Activated CD8-positive, alpha-beta memory T cell treated with anti-CD3 and anti-CD28 coated beads for 1 hour (primary cell): ENCODE measurements around the gene HSPA6.
A peak's percentile ranks its signal among the peaks of the same experiment; 100 is the strongest.
"Not testable (repeated sequence)": the region's sequence is repeated elsewhere in the genome, so short reads cannot be mapped to it uniquely, and the experiment has no call there.

Experiments used
- DNase-seq, 2 donors: peaks; one replicate each; pipeline ENCODE4 v3.0.0-alpha.2; 2020; ENCODE audit warnings: low read depth in 1 of 2; ENCODE audit errors: extremely low read depth in 1 of 2

Gene HSPA6

GRCh38 chr1:161531986-161532643, 7.8 kb downstream of the HSPA6 start:
- DNase-seq: no peak

DNA sequence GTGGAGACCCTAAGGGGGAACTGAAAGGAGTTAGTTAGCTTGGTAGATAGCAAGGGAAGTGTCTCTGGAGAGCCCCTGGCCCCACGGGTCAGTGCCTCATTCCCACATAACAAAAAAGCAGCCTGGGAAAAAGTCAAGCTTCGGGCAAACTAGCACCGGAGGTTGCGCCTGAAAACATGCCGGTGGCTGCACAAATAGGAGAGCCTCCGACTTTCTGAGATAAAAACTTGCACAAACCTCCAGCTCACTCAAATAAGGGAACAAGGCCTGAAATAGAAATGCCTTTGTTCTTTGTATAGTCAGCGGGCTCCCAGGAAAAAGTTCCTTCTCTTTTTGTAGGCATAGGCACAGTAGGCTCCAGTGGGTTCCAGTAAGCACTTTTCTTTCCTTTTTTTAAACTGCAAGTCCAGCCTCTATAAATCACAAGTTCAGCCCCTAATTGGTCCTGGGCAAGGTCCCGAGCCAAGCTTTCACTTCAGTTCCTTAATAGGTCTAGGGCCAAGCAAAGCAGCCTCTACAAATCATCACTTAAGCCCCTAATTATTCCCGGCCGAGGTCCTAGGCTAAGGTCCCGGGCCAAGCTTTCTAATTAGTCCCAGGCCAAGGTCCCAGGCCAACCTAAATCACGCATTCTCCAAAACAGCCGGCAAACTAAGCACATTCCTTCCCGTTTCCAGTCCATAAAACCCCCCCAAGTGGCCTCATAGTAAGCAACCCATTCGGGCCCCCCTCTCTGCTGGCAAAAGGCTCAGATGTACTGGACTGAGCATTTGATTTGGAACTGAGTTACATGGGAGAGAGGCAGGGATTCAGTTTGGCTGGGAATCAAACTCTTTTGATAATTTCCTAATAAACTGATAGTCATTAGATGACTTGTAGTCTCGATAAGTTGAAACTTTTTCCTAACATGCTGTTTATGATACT, 8.6 kb downstream of the HSPA6 start:
- not testable (repeated sequence) for DNase-seq

DNA sequence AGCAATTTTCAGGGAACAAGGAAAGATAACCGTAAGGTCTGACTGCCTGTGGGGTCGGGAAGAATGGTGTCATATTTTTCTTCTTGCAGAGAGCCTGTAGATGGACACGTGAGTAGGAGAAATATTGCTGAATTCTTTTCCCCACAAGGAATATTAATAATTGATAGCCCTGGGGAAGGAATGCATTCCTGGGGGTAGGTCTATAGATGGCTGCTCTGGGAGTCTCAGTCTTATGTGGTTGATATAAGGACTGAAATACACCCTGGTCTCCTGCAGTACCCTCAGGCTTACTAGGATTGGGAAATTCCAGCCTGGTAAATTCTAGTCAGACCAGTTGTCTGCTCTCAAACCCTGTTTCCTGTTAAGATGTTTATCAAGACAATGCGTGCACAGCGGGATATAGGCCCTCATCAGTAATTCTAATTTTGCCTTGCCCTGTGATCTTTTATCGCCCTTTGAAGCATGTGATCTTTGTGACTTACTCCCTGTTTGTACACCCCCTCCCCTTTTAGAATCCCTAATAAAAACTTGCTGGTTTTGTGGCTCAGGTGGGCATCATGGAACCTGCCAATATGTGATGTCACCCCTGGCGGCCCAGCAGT, 12.8 kb downstream of the HSPA6 start:
- not testable (repeated sequence) for DNase-seq

GRCh38 chr1:161538925-161539479, 14.7 kb downstream of the HSPA6 start:
- not testable (repeated sequence) for DNase-seq

GRCh38 chr1:161539731-161540569, 15.6 kb downstream of the HSPA6 start:
- DNase-seq: peak; percentile 70 to 82

- DNase-seq: not testable (repeated sequence)
Observed at GRCh38 chr1:161540570-161540960, 16.2 kb downstream of the HSPA6 start.

DNA sequence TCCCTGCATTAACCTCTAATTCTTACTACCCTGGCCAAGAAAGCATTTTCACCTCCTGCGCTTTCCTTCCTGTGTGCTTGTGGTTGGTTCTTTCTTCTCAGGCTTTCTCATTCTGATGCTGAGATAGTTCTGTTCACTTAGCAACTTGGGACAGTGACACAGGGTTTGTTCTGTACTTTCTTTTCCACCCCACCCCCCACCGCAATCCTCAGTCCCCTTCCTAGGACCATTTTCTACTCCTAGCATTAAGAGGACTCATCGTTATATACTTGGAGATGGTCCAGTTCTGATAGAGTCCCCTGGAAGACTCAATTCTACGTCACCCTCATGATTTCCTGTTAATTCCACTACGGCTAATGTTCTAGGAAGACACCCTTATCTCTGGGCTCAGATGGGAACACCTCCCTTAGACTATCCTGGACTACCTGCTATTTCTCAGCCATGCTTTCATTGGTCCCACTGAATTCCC, 17.8 kb downstream of the HSPA6 start:
- DNase-seq: not testable (repeated sequence)

DNA sequence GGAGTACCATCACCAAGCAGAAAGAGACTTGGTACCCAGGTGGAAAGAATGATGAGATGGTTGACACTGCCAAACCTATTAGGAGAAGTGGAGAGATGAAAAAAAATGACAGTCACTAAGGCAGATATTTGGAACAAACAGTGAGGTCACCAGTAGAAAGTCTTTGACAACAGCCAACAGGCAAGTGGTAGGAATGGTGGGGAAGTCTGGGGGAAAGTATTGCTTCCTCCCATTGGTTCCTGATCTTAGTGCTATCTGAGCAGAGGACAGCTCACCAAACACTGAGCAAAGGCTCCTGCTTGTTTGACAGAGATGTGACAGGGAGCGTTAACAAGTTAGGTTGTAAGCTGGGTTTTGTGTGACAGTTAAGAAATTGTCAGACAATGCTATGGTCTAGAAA, 18.8 kb downstream of the HSPA6 start:
- not testable (repeated sequence) for DNase-seq

GRCh38 chr1:161545005-161545731, 20.8 kb downstream of the HSPA6 start:
- DNase-seq: not testable (repeated sequence)

DNA sequence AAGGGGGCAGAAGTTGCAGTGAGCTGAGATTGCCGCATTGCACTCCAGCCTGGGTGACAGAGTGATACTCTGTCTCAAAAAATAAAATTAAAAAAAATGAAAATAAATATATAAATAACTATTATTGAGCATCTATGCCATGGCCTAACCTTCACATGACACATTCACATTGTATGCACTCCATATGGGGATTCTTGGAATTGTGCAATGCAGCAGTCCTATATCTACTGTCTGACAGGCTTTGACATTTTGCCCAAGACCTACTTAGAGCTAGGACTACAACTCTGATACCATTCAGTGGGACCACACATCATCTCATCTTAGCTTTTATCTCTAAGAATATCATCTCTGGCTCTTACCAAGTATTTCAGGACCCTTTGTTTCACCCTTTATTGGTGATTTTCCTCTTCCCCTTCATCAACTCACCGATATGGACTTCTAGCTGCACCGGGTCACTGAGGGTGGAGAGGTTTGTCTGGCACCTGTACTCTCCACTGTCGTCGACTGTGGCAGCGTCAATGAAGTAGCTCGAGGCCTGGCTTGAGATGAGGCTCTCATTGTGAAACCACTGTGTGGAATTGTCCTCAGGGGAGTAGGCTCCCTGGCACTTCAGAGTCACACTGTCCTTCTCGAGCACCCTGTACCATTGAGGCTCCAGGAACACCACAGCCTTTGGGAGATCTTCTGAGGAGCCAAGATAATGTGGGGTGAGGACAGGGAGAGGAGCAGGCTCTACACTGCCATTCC, 23.8 kb downstream of the HSPA6 start:
- not testable (repeated sequence) for DNase-seq

DNA sequence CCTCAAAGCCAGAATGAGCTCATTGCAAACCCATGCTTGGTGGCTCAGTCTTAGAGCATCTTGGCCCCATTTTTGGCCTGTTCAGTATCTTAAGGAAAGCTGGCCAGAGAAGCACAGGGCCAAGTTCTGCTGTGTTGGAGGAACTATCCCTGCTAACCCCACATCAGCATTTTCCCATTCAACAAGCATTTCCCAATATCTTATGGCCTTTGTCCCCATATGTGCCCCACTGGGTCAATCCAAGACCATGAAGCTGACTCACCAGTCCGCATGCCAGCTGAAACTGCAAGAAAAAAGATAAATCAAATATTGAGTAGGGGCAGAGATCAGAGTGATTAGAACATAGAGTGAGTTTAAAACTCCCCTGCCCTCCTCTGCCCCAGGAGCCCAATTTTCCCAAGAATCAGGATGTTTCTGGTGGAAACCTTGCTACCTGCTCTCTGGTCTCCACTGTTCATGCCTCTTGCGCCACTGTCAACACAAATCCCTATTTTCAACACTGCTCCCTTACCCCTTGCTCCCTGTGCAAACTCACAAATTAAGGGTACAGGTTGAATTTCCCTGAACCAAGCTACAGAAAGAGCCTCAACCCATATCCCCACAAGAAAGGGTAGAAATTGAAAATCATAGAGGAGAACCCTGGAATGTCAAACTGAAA, 24.5 kb downstream of the HSPA6 start:
- not testable (repeated sequence) for DNase-seq

DNA sequence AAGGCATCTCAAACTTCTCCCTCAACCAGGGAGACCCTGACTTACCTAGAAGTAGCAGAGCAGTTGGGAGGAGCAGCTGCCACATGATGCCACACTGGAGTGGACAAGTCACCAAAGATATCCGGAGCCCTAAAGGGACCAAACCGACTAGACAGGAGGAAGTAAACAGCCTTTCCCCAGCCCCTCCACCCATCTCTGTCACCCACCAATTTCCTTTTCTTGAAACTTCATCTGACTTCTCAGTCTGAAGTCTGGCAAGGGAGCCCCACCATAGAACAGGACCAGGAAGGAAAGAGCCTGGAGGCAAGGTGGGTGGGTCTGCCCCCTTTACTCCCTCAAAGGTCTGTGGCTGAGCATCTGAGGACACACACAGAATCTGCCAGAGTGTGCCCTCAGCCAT, 25.3 kb downstream of the HSPA6 start, which contains the start of gene FCGR3A:
Gene FCGR3A (minus strand): TSS at position 167 of the 400 bp plus-strand sequence. CDS start 82 bp downstream, at position 85.
- no peak for DNase-seq

- DNase-seq: not testable (repeated sequence)
Observed at GRCh38 chr1:161550942-161551341, 26.6 kb downstream of the HSPA6 start.

DNA sequence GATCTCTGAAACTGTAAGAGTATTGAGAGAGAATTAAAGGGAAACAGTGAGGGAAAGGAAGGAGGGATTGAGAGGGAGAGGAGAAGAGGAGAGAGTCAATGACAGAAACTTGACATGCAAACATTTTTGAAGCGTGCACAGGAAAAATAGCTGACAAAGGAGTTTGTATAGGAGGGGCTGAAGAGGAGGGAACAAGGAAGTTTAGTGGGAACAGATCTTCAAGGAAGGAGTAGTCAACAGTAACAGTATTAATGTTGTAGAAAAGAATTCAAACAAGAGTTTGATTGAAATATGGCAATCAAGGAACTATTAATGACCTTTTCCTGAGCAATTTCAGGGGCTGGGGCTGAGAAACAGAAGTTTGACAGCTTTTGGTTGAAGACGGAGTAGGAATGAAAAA, 29.3 kb downstream of the HSPA6 start:
- DNase-seq: not testable (repeated sequence)

DNA sequence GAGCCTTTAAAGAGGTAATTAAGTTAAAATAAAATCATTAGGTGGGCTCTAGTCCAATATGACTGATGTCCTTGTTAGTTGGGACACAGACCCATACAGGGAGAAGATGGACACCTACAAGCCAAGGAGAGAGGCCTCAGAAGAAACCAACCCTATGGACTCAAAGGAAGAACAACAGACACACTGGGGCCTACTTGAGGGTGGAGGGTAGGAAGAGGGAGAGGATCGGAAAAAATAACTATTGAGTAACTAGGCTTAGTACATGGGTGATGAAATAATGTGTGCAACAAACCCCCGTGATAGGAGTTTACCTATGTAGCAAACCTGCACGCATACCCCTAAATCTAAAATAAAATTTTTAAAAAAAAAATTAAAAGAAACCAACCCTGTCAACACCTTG, 30.0 kb downstream of the HSPA6 start:
- DNase-seq: not testable (repeated sequence)

DNA sequence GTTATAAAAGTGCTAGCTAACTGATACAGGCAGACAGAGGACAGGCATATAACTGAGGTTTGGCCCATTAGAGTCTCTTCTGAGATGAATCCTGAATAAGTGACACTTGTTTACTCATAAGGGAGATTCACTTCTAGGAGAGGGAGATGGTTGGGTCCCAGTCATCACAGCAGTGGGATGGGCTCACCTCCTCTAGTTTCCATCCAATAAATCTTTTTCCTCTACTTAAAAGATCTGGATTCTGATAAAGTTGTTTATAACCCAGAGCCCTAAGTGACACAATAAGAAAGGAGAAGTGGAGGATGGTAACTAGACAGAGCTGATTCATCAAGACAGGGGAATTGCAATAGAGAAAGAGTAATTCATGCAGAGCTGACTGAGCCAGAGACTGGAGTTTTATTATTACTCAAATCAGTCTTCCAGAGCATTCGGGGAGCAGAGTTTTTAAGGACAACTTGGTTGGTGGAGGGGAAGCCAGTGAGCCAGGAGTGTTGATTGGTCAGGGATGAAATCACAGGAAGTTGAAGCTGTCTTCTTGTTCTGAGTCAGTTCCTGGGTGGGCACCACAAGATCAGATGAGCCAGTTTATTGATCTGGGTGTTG, 30.6 kb downstream of the HSPA6 start:
- not testable (repeated sequence) for DNase-seq

DNA sequence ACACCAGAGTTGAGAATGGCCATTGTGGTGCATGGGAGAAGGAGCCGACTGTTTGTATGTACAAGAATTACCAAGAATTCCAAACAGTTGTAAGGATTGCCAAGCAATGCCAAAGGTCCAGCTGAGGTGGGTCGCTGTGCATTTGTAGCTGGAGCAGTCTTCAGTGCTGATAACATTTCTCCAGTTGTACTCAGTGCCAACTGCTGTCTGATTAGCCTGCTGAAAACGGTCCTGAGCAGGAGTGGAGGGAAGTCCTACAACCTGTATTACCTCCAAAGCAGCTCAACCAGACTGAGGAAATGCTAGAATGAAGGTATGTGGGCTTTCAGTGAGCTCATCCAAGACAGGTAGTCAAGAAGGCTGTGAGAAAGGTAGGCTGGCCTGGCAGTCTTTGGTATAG, 31.8 kb downstream of the HSPA6 start:
- not testable (repeated sequence) for DNase-seq

DNA sequence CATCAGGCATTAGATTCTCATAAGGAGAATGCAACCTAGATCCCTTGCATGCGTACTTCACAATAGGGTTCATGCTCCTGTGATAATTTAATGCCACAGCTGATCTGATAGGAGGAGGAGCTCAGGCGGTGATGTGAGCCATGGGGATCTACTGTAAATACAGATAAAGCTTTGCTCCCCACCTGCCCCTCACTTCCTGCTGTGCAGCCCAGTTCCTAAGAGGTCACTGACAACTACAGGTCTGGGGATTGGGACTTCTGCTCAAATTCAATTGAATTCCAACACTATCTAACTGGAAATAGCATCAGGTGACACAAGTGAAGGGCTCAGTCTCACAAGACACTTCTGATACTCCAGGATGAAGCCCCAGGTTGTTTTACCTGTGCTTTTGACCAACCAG, 32.6 kb downstream of the HSPA6 start:
- not testable (repeated sequence) for DNase-seq
